ENCODE data around the gene TYMP. TPM values are rescaled to one million over a fixed set of nuclear protein-coding genes. Genes with fewer than 3 reads are reported as not detected.

Gene TYMP
- total and polyA plus RNA-seq, 2 donors (not counting 1 experiment from before 2014, with no cell fraction given): 43.6 to 45.1 TPM

DNA sequence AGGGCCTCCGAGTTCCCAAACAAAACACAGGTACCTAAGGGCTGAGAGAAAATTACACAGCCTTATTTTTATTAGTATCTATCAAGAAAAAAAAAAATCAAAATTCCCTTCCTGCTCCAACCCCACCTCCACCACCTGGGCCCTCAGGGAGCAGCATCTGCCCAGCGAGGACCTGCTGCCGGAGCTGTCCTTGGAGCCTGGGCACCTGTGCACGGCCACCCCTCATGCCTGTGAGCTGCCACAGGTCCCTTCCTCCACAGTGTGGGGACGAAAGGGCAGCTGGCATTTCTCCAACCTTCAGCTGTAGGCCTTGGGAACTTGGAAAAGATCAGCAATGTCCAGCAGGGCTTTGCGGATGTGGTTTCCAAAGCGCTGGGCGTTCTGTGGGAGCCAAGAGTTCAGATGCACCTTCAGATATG, 39.2 kb upstream of the TYMP start:
- Histone ChIP-seq H4K20me1 (ENCODE audit: control insufficient read depth, insufficient read depth, low read length, poor library complexity, severe bottlenecking) (no peaks in the 10 kb centered on the region), H3K4me3 (ENCODE audit: control extremely low read depth in 1 of 5, extremely low read depth in 1 of 5, insufficient read depth in 1 of 5, low read depth in 2 of 5, low read length in 4 of 5) (no peak overlapping the region), H3K4me2 (replicated peaks; ENCODE audit: low read depth, low read length, poor library complexity, severe bottlenecking) (no peak overlapping the region), H3K9ac (ENCODE audit: low read length) (no peak overlapping the region), H3K27ac (ENCODE audit: low read length in 2 of 2) (no peak overlapping the region), H3K79me2 (ENCODE audit: control insufficient read depth, insufficient read depth, low read length) (no peaks in the 10 kb centered on the region), H3K4me1 (ENCODE audit: control insufficient read depth in 2 of 2, insufficient read depth in 2 of 2, low read length in 2 of 2) (peaks cover 0 to 11% of the 10 kb centered on the region in 2 donors), H3K9me3 (ENCODE audit: control extremely low read depth in 1 of 3, control insufficient read depth in 2 of 3, insufficient read depth in 1 of 3, low read length in 2 of 3) (no peaks in the 10 kb centered on the region), H2AFZ (ENCODE audit: insufficient read depth, low read depth, low read length, poor library complexity, severe bottlenecking) (no peak overlapping the region), H3K27me3 (replicated peaks in 1 of 4; ENCODE audit: control extremely low read depth in 1 of 4, control insufficient read depth in 3 of 4, insufficient read depth in 4 of 4, low read length in 3 of 4) (no peaks in the 10 kb centered on the region), H3K36me3 (replicated peaks in 1 of 2; ENCODE audit: control extremely low read depth in 1 of 2, control insufficient read depth in 1 of 2, extremely low read depth in 1 of 2, insufficient read depth in 2 of 2, low read length in 1 of 2) (peaks cover 0 to 23% of the 10 kb centered on the region in 2 experiments)
- WGBS (ENCODE audit: insufficient coverage): 92% methylated on average over 7 of the region's 8 CpGs
- intact Hi-C loops (cut with micrococcal nuclease): no loop called here
- Mint-ChIP-seq H3K4me1 (peaks cover 14% of the 10 kb centered on the region), H3K27ac (no peak overlapping the region), H3K9me3 (ENCODE audit: insufficient read depth) (no peaks in the 10 kb centered on the region), H3K4me3 (no peak overlapping the region), H3K27me3 (no peaks in the 10 kb centered on the region)
- ChIA-PET POLR2A (interaction anchor here (0.9 kb wide), 1 partner anchor 43 kb away, joined by 3 read pairs; the partner anchor contains the start of gene SCO2), CTCF (interaction anchor here (1.0 to 1.4 kb wide), 3 partner anchors 21 to 52 kb away, joined by 3 to 4 read pairs (median 3); no protein-coding TSS in a partner anchor)
- ATAC-seq (ENCODE audit: low read depth) (no peak), DNase-seq (no peak)
- TF ChIP-seq EZH2 (IDR thresholded peaks at IDR 0.05; ENCODE audit: borderline replicate concordance, insufficient read depth, low read depth, low read length, poor library complexity, severe bottlenecking) (no peak), CTCF (IDR thresholded peaks at IDR 0.05) (no peak)

- H3K9ac ChIP-seq (ENCODE audit: low read length): no peak overlapping the region
- no peak overlapping the region for H2AFZ ChIP-seq (ENCODE audit: insufficient read depth, low read depth, low read length, poor library complexity, severe bottlenecking)
- CTCF ChIA-PET: interaction anchor here (1.0 kb wide), 1 partner anchor 21 kb away, joined by 3 read pairs; no protein-coding TSS in a partner anchor
- H3K4me2 ChIP-seq (replicated peaks; ENCODE audit: low read depth, low read length, poor library complexity, severe bottlenecking): no peak overlapping the region
- 98% methylated on average over 7 of the region's 7 CpGs for WGBS (ENCODE audit: insufficient coverage)
- POLR2A ChIA-PET: no interaction called here
- Mint-ChIP-seq H3K27me3 (no peaks in the 10 kb centered on the region), H3K4me1 (peaks cover 14% of the 10 kb centered on the region), H3K4me3 (no peak overlapping the region), H3K27ac (no peak overlapping the region), H3K9me3 (ENCODE audit: insufficient read depth) (no peaks in the 10 kb centered on the region)
- TF ChIP-seq EZH2 (IDR thresholded peaks at IDR 0.05; ENCODE audit: borderline replicate concordance, insufficient read depth, low read depth, low read length, poor library complexity, severe bottlenecking): no peak
- no peak for TF ChIP-seq CTCF (IDR thresholded peaks at IDR 0.05)
- H3K4me3 ChIP-seq (ENCODE audit: control extremely low read depth in 1 of 5, extremely low read depth in 1 of 5, insufficient read depth in 1 of 5, low read depth in 2 of 5, low read length in 4 of 5): no peak overlapping the region
- H4K20me1 ChIP-seq (ENCODE audit: control insufficient read depth, insufficient read depth, low read length, poor library complexity, severe bottlenecking): no peaks in the 10 kb centered on the region
- DNase-seq: no peak
- peaks cover under 1 to 14% of the 10 kb centered on the region in 2 donors for H3K4me1 ChIP-seq (ENCODE audit: control insufficient read depth in 2 of 2, insufficient read depth in 2 of 2, low read length in 2 of 2)
- peaks cover 0 to 19% of the 10 kb centered on the region in 2 experiments for H3K36me3 ChIP-seq (replicated peaks in 1 of 2; ENCODE audit: control extremely low read depth in 1 of 2, control insufficient read depth in 1 of 2, extremely low read depth in 1 of 2, insufficient read depth in 2 of 2, low read length in 1 of 2)
- no peak for ATAC-seq (ENCODE audit: low read depth)
- H3K79me2 ChIP-seq (ENCODE audit: control insufficient read depth, insufficient read depth, low read length): no peaks in the 10 kb centered on the region
- H3K27me3 ChIP-seq (replicated peaks in 1 of 4; ENCODE audit: control extremely low read depth in 1 of 4, control insufficient read depth in 3 of 4, insufficient read depth in 4 of 4, low read length in 3 of 4): no peaks in the 10 kb centered on the region
- no peak overlapping the region for H3K27ac ChIP-seq (ENCODE audit: low read length in 2 of 2)
- H3K9me3 ChIP-seq (ENCODE audit: control extremely low read depth in 1 of 3, control insufficient read depth in 2 of 3, insufficient read depth in 1 of 3, low read length in 2 of 3): no peaks in the 10 kb centered on the region
- intact Hi-C loops (cut with micrococcal nuclease): no loop called here
These were observed 38.8 kb upstream of the TYMP start for GRCh38 chr22:50568626-50569025.

Measured in B cell (primary cell).